ENCODE measurements around the gene CTDSP1. TPM values are rescaled to one million over a fixed set of nuclear protein-coding genes. Genes with fewer than 3 reads are reported as not detected.

CTDSP1 gene
- total RNA-seq, 1 donor from 2014 or later = 100 TPM

DNA sequence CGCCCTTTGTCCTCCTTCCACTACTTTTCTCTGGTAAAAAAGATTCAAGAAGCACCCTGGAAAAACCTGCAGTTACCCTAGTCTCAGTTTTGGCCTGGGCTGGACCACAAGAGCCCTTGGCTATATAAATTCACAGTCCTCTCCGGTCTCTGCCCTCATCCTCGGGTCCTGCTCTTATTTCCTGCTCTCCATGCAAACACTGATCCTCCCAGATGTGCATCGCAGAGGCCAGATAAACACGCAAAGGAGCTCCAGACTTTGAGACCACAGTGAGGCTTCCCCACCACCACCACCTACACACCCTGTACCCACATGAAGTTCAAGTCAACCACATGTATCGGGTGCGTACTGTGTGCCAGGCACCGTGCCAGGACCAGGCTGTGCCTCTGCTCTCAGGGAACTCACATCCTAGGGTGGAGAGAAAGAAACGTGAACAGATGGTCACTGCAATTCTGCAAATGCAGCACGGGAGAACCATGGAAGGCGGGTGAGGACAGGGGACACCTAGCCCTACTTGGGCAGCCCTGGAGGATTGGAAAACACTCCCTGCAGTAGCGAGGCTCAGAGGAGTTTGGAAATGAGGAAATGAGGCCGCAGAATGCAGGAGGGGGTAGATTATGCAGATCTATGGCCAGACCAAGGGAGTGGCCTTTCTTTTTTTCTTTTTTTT is 7.4 kb downstream of the CTDSP1 start:
- intact Hi-C loops (cut with DNase I) = loop anchor here (1.0 to 10.0 kb wide), 3 partner anchors 11 to 248 kb away; partner anchors contain the start of genes BCS1L and ZNF142
- DNase-seq (ENCODE audit: low spot score) = no peak

GRCh38 chr2:218407717-218408116 is 8.0 kb downstream of the CTDSP1 start:
- intact Hi-C loops (cut with DNase I) = loop anchor here (2.0 to 10.0 kb wide), 2 partner anchors 59 to 247 kb away; partner anchors contain the start of genes BCS1L and ZNF142
- no peak for DNase-seq (ENCODE audit: low spot score)

DNA sequence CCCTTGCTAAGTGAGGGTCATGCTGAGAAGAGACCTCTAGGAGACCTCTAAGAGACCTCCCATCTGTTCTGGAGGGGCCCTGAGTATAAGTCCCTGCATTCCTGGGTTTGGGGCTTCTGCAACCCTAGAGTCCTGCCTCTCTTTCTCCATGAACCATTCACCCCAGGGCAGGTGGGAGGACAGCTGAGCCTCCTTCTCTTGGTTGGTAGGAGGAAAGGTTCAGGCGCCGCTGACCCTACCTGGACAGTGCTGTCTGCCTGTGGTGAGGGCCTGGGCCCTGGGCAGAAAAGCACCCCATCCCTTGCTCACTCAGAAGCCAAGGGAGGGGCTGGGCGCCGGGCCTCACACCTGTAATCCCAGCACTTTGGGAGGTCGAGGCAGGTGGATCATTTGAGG is 18.7 kb downstream of the CTDSP1 start:
- intact Hi-C loops (cut with DNase I) = no loop called here
- no peak for DNase-seq (ENCODE audit: low spot score)

- intact Hi-C loops (cut with DNase I) = no loop called here
- no peak for DNase-seq (ENCODE audit: low spot score)
Measured at GRCh38 chr2:218418717-218419458, 19.2 kb downstream of the CTDSP1 start, which contains the start of gene VIL1. TSS of gene VIL1 (plus strand) at chr2:218419123. CDS start at chr2:218423779, 4,656 bp downstream.

DNA sequence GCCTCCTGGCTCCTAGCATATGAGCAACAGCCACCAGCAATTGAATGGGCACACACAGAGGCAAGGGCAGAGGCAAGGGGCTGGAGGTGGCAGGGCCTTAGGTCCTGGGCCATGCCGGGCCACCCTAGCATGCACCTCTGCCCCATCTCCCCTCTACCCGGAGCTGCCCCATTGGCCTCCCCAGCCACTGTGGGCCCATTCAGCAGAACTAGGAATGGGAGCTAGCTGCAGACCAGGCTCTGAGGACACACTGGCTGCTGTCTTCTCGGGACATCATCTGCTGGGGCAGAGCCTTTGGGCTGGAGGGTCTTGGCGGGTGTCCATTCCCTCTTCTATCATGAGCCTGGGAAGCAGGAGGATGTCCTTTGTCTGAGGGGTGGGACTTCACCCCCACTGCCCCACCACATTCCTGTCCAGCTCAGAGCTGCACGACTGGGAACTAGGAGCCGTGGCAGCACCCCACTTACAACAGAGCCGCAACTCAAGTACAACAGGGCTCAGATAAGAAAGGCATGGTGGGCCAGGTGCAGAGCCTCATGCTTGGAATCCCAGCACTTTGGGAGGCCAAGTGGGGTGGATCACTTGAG is 20.1 kb downstream of the CTDSP1 start:
- no peak for DNase-seq (ENCODE audit: low spot score)
- intact Hi-C loops (cut with DNase I) = no loop called here

- intact Hi-C loops (cut with DNase I) = no loop called here
- no peak for DNase-seq (ENCODE audit: low spot score)
Measured at GRCh38 chr2:218421027-218421426, 21.4 kb downstream of the CTDSP1 start.

DNA sequence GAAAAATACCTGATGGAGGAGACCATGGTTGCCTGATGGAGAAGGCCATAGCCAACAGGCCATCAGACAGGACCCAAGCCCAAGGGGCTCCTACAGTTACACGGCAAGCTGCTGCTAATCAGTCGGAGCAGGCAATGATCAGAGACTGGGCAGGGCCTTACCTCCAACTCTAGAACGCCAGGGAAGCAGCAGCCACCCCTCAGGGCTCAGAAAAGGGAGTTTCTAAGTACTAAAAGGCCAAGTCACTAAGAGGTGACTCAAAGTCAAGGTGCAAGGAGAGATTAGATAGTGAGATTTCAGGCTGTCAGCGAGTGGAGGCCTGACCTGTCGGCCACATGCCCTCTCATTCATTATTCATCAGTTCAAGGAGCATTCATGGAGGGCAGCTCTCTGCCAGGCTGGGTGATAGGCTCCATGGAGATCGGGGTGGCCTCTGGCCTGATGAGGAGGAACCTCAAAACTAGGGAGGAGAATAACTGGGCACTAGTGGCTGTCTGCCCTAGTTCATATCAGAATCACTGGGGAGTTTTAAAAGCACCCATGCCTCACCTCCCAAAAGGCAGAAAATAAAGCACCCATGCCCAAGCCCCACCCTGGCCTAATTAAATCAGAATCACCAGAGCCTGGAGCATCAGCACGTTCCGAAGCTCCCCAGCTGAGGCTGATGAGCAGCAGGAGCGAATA is 22.9 kb downstream of the CTDSP1 start:
- no peak for DNase-seq (ENCODE audit: low spot score)

GRCh38 chr2:218423584-218423983 is 23.9 kb downstream of the CTDSP1 start:
- no peak for DNase-seq (ENCODE audit: low spot score)
- intact Hi-C loops (cut with DNase I) = no loop called here

More for the DNA sequence above, 22.9 kb downstream of the CTDSP1 start:
- intact Hi-C loops (cut with DNase I) = no loop called here

DNA sequence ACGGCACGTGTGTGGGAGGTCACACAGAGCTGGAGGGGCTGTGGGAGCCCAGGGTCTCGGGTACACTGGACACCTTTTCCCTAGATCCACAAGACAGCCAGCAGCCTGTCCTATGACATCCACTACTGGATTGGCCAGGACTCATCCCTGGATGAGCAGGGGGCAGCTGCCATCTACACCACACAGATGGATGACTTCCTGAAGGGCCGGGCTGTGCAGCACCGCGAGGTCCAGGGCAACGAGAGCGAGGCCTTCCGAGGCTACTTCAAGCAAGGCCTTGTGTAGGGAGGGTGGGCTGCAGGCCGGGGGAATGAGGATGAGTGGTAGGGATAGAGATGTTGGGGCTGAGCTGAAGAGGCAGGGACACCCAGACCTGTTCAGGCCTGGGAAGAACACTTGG is 25.9 kb downstream of the CTDSP1 start:
- intact Hi-C loops (cut with DNase I) = no loop called here
- no peak for DNase-seq (ENCODE audit: low spot score)

DNA sequence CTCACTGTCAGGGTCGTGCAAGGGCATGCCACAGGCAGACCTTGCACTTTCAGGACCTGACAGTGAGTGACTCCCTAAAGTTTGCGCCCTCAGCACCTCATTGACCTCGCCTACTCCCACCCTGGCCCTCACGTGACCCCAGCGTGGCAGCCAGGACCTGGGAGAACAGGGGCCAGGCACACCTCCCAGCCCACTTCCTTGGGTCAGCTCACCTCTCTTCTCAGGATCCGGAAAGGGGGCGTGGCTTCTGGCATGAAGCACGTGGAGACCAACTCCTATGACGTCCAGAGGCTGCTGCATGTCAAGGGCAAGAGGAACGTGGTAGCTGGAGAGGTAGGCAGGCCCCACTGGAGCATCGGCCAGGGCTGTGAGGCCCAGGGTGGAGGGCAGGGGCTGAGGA is 28.1 kb downstream of the CTDSP1 start:
- no peak for DNase-seq (ENCODE audit: low spot score)
- intact Hi-C loops (cut with DNase I) = no loop called here

- intact Hi-C loops (cut with DNase I) = no loop called here
- DNase-seq (ENCODE audit: low spot score) = no peak
Measured at GRCh38 chr2:218428846-218429558, 29.3 kb downstream of the CTDSP1 start.

- peak; percentile 2 for DNase-seq (ENCODE audit: low spot score)
- intact Hi-C loops (cut with DNase I) = no loop called here
Measured at GRCh38 chr2:218429911-218430692, 30.4 kb downstream of the CTDSP1 start.

GRCh38 chr2:218430721-218431120 is 31.1 kb downstream of the CTDSP1 start:
- peak; percentile 53 for DNase-seq (ENCODE audit: low spot score)

GRCh38 chr2:218431878-218432277 is 32.2 kb downstream of the CTDSP1 start:
- DNase-seq (ENCODE audit: low spot score) = peak; percentile 70
- intact Hi-C loops (cut with DNase I) = no loop called here

More at GRCh38 chr2:218430721-218431120, 31.1 kb downstream of the CTDSP1 start:
- intact Hi-C loops (cut with DNase I) = no loop called here

- intact Hi-C loops (cut with DNase I) = no loop called here
- DNase-seq (ENCODE audit: low spot score) = no peak
Measured at GRCh38 chr2:218432676-218433365, 33.2 kb downstream of the CTDSP1 start.

GRCh38 chr2:218434456-218434855 is 34.8 kb downstream of the CTDSP1 start:
- DNase-seq (ENCODE audit: low spot score) = no peak
- intact Hi-C loops (cut with DNase I) = no loop called here

DNA sequence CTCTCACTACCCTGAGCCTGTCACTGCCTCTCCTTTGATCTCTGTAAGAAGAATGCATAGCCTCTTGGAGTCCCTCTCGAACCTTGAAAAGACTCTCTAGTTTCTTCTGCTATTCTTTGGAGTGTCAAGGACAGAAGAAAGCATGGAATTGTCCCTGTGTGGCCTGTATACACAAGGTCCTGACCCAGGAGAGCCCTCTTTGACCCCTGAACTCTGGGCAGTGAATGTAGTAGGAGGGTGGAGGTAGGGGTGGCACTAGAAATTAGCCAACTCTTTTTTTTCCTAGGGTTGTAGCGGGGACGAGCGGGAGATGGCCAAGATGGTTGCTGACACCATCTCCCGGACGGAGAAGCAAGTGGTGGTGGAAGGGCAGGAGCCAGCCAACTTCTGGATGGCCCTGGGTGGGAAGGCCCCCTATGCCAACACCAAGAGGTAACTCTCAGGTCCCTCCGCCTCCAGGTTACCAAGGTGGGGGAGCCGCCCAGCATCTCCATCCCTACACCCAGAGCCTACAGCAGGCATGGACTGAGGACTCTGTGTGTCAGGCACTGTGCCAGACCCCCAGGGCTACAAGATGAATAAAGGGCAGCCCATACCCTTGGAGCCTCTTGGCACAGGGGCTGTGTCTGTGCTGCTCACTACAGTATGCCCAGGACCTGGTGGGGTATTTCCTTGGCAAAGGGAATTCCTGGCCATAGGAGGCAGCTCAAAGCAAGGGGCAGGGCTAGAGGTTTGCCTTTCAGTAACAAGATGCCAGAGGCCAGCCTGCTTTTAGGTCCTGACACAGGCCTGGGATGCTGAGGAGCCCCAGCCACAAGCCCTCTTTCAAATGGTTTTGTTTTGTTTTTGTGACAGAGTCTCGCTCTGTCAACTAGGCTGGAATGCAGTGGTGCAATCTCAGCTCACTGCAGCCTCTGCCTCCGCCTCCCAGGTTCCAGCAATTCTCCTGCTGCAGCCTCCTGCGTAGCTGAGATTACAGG is 35.6 kb downstream of the CTDSP1 start:
- DNase-seq (ENCODE audit: low spot score) = no peak
- intact Hi-C loops (cut with DNase I) = no loop called here

Measured in cardiac septum (tissue), 1 donor.